Cardiac fibroblast (primary cell): ENCODE measurements around the gene FARS2.
"Not testable (repeated sequence)": the region's sequence is repeated elsewhere in the genome, so short reads cannot be mapped to it uniquely, and the experiment has no call there.

ENCODE experiments used
- DNase-seq, 2 donors: peaks; one replicate each; pipeline versions ENCODE4 v3.0.0 to v3.0.0-alpha.2; 2010; ENCODE audit warnings: low read depth in 2 of 2
- H3K4me3 ChIP-seq, 2 donors: replicated peaks in 1 of 2; 1 replicate in 1 of 2; 2 replicates in 1 of 2; pipeline ENCODE4 v1.5.1; 2011; ENCODE audit warnings: low read depth in 2 of 2, low read length in 2 of 2, mild to moderate bottlenecking in 2 of 2, moderate library complexity in 1 of 2
- CTCF ChIP-seq: IDR thresholded peaks from one replicate; pipeline ENCODE4 v1.5.1; 2011; ENCODE audit warnings: low read depth, mild to moderate bottlenecking, low read length, inconsistent platforms

FARS2 gene

GRCh38 chr6:5563086-5563485 is 301.8 kb downstream of the FARS2 start:
- H3K4me3 ChIP-seq = no peak overlapping the region
- no peak for TF ChIP-seq CTCF
- DNase-seq = no peak

- H3K4me3 ChIP-seq, DNase-seq: not testable (repeated sequence)
Observed at GRCh38 chr6:5564746-5565145, 303.4 kb downstream of the FARS2 start.

GRCh38 chr6:5565971-5566370 is 304.7 kb downstream of the FARS2 start:
- no peak overlapping the region for H3K4me3 ChIP-seq
- DNase-seq = no peak
- no peak for TF ChIP-seq CTCF

- no peak overlapping the region for H3K4me3 ChIP-seq
- TF ChIP-seq CTCF = no peak
- no peak for DNase-seq
Observed at GRCh38 chr6:5566718-5567117, 305.4 kb downstream of the FARS2 start.

GRCh38 chr6:5567352-5567751 is 306.0 kb downstream of the FARS2 start:
- no peak for DNase-seq
- H3K4me3 ChIP-seq = no peak overlapping the region
- TF ChIP-seq CTCF = no peak

- no peak overlapping the region for H3K4me3 ChIP-seq
- no peak for TF ChIP-seq CTCF
- no peak for DNase-seq
Observed at GRCh38 chr6:5567890-5568289, 306.6 kb downstream of the FARS2 start.

GRCh38 chr6:5569491-5569890 is 308.2 kb downstream of the FARS2 start:
- H3K4me3 ChIP-seq = no peak overlapping the region
- DNase-seq = peak; percentile 6 to 39
- no peak for TF ChIP-seq CTCF
